GM23338 (cell line): Measurements from ENCODE around the gene PDIK1L. TPM values are rescaled to one million over a fixed set of nuclear protein-coding genes. Genes with fewer than 3 reads are reported as not detected.
A peak's percentile ranks its signal among the peaks of the same experiment; 100 is the strongest.

ENCODE experiments used
- ATAC-seq: fragments of 200-7000 bp; cut with Tn5 transposase; 3 replicates; pipeline ENCODE4 v1.9.1; 2020
- DNase-seq: peaks from one replicate; pipeline ENCODE4 v3.0.0-alpha.2; 2015; ENCODE audit warnings: low spot score
- H2AFZ ChIP-seq: fragments of 200-600 bp; sonication (generic); 2 replicates; pipeline ENCODE4 v1.8.0; 2016; ENCODE audit warnings: antibody characterized with exemption, mild to moderate bottlenecking, moderate library complexity
- H3F3A ChIP-seq: fragments of 200-600 bp; sonication (generic); replicated peaks from 2 replicates; pipeline ENCODE4 v1.8.0; 2017; ENCODE audit warnings: antibody characterized with exemption, mixed run types, low read depth
- H3K27ac ChIP-seq: fragments of 200-600 bp; sonication (generic); 2 replicates; pipeline ENCODE4 v1.6.1; 2016; ENCODE audit warnings: low read depth
- H3K27me3 ChIP-seq: fragments of 200-600 bp; sonication (generic); 2 replicates; pipeline ENCODE4 v1.8.0; 2016; ENCODE audit warnings: mild to moderate bottlenecking, mixed run types, moderate library complexity; ENCODE audit not compliant: insufficient read depth
- H3K36me3 ChIP-seq: fragments of 200-600 bp; sonication (generic); 2 replicates; pipeline ENCODE4 v1.8.0; 2016; ENCODE audit warnings: mild to moderate bottlenecking; ENCODE audit not compliant: insufficient read depth
- H3K4me1 ChIP-seq: fragments of 200-600 bp; sonication (generic); 2 replicates; pipeline ENCODE4 v1.8.0; 2016; ENCODE audit warnings: mild to moderate bottlenecking, moderate library complexity; ENCODE audit not compliant: insufficient read depth
- H3K4me2 ChIP-seq: fragments of 200-600 bp; sonication (generic); 2 replicates; pipeline ENCODE4 v1.7.1; 2017; ENCODE audit warnings: mixed run types
- H3K4me3 ChIP-seq: fragments of 200-600 bp; sonication (generic); 2 replicates; pipeline ENCODE4 v1.6.1; 2016; ENCODE audit warnings: mixed run types
- H3K79me2 ChIP-seq: fragments of 200-600 bp; sonication (generic); replicated peaks from 2 replicates; pipeline ENCODE4 v1.8.0; 2017; ENCODE audit warnings: mild to moderate bottlenecking; ENCODE audit not compliant: insufficient read depth
- H3K9me2 ChIP-seq: fragments of 200-600 bp; sonication (generic); 2 replicates; pipeline ENCODE4 v1.8.0; 2017; ENCODE audit not compliant: insufficient read depth
- H4K20me1 ChIP-seq: fragments of 200-600 bp; sonication (generic); replicated peaks from 2 replicates; pipeline ENCODE4 v1.8.0; 2017; ENCODE audit warnings: mild to moderate bottlenecking; ENCODE audit not compliant: insufficient read depth
- H3K27ac Mint-ChIP-seq: 2 replicates; pipeline ENCODE4 v1.8.0; 2020; ENCODE audit warnings: inconsistent platforms, mild to moderate bottlenecking, moderate library complexity, mixed read lengths
- H3K27me3 Mint-ChIP-seq: 3 replicates; pipeline ENCODE4 v1.8.0; 2022; ENCODE audit warnings: low read depth, mild to moderate bottlenecking, moderate library complexity, mixed read lengths, inconsistent platforms; ENCODE audit not compliant: insufficient read depth, poor library complexity
- H3K36me3 Mint-ChIP-seq: 3 replicates; pipeline ENCODE4 v1.8.0; 2021; ENCODE audit warnings: low read depth, mild to moderate bottlenecking, inconsistent platforms, moderate library complexity, mixed read lengths
- H3K4me1 Mint-ChIP-seq: 3 replicates; pipeline ENCODE4 v1.8.0; 2020; ENCODE audit warnings: mild to moderate bottlenecking, inconsistent platforms, mixed read lengths
- H3K4me3 Mint-ChIP-seq: 3 replicates; pipeline ENCODE4 v1.8.0; 2021; ENCODE audit warnings: moderate library complexity, mild to moderate bottlenecking, inconsistent platforms, mixed read lengths
- H3K9me3 Mint-ChIP-seq: 3 replicates; pipeline ENCODE4 v1.8.0; 2020; ENCODE audit warnings: moderate library complexity, mild to moderate bottlenecking, inconsistent platforms, mixed read lengths
- CREB1 ChIP-seq: fragments of 250-450 bp; sonication (Bioruptor Pico); IDR thresholded peaks from 2 replicates; pipeline ENCODE4 v1.5.0; 2020; ENCODE audit warnings: low read depth, mild to moderate bottlenecking, moderate library complexity
- EZH2 ChIP-seq: fragments of 200-600 bp; sonication (generic); IDR thresholded peaks from one replicate; pipeline ENCODE4 v1.8.0; 2017; ENCODE audit warnings: antibody characterized with exemption, mild to moderate bottlenecking, low read depth; ENCODE audit not compliant: unreplicated experiment
- JUNB ChIP-seq: IDR thresholded peaks from one replicate; pipeline ENCODE4 v1.6.1; 2016; ENCODE audit warnings: antibody characterized with exemption; ENCODE audit not compliant: unreplicated experiment
- NANOG ChIP-seq: IDR thresholded peaks from 2 replicates; pipeline ENCODE4 v1.6.1; 2016; ENCODE audit warnings: antibody characterized with exemption, borderline replicate concordance
- POLR2AphosphoS5 ChIP-seq: IDR thresholded peaks from 2 replicates; pipeline ENCODE4 v1.6.1; 2016; ENCODE audit warnings: antibody characterized with exemption, low read depth
- STAT1 ChIP-seq: IDR thresholded peaks from one replicate; pipeline ENCODE4 v1.6.1; 2016; ENCODE audit warnings: antibody characterized with exemption; ENCODE audit not compliant: unreplicated experiment
- ZNF114 ChIP-seq: fragments of 250-450 bp; sonication (Bioruptor Pico); IDR thresholded peaks from 2 replicates; pipeline ENCODE4 v1.5.0; 2020; ENCODE audit warnings: mild to moderate bottlenecking, moderate library complexity
- ZNF331 ChIP-seq: fragments of 250-450 bp; sonication (Bioruptor Pico); IDR thresholded peaks from 2 replicates; pipeline ENCODE4 v1.5.0; 2020; ENCODE audit warnings: low read depth, mild to moderate bottlenecking, moderate library complexity
- polyA plus RNA-seq: library from polyadenylated mRNA; unstranded; fragments of >200 nt; fragmentation: Nextera tagmentation; extraction: Ambion mirVana; gene quantifications from 2 replicates; pipeline ENCODE4 v1.2.1, GENCODE V29; 2016
- total RNA-seq: library from RNA; depleted of rRNA; stranded (reverse); fragments of >200 nt; shearing (Covaris generic); gene quantifications from 2 replicates; pipeline ENCODE4 v1.2.3, GENCODE V29; 2014
- TF ChIP-seq, protein P1 (sequence below): fragments of 250-450 bp; sonication (Bioruptor Pico); IDR thresholded peaks from 2 replicates; pipeline ENCODE4 v1.5.0; 2020; ENCODE audit warnings: mild to moderate bottlenecking, moderate library complexity
- TF ChIP-seq, protein P2 (sequence below): IDR thresholded peaks from one replicate; pipeline ENCODE4 v1.6.1; 2018; ENCODE audit warnings: antibody characterized with exemption; ENCODE audit not compliant: unreplicated experiment
- TF ChIP-seq, protein P3 (sequence below): IDR thresholded peaks from 2 replicates; pipeline ENCODE4 v1.6.1; 2016; ENCODE audit warnings: antibody characterized with exemption

Gene PDIK1L
- total and polyA plus RNA-seq, 2 experiments from 2014 or later: 1.6 to 3.0 TPM

DNA sequence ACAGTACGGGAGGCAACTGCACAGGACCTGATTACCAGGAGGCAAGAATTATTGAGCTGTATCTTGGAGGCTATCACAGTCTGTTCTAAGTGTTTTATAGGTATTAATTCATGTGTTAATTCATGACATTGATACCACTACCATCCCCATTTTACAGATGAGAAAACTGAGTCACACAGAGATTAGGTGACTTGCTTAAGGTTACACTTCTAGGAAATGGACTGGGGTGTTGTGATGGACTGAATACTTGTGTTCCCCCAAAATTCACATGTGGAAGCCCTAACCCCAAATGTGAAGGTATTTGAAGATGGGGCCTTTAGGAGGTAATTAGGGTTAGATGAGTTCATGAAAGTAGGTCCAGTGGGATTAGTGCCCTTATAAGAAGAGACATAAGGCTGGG, 34.1 kb upstream of the PDIK1L start (continued):
- TF ChIP-seq, protein P1, sequence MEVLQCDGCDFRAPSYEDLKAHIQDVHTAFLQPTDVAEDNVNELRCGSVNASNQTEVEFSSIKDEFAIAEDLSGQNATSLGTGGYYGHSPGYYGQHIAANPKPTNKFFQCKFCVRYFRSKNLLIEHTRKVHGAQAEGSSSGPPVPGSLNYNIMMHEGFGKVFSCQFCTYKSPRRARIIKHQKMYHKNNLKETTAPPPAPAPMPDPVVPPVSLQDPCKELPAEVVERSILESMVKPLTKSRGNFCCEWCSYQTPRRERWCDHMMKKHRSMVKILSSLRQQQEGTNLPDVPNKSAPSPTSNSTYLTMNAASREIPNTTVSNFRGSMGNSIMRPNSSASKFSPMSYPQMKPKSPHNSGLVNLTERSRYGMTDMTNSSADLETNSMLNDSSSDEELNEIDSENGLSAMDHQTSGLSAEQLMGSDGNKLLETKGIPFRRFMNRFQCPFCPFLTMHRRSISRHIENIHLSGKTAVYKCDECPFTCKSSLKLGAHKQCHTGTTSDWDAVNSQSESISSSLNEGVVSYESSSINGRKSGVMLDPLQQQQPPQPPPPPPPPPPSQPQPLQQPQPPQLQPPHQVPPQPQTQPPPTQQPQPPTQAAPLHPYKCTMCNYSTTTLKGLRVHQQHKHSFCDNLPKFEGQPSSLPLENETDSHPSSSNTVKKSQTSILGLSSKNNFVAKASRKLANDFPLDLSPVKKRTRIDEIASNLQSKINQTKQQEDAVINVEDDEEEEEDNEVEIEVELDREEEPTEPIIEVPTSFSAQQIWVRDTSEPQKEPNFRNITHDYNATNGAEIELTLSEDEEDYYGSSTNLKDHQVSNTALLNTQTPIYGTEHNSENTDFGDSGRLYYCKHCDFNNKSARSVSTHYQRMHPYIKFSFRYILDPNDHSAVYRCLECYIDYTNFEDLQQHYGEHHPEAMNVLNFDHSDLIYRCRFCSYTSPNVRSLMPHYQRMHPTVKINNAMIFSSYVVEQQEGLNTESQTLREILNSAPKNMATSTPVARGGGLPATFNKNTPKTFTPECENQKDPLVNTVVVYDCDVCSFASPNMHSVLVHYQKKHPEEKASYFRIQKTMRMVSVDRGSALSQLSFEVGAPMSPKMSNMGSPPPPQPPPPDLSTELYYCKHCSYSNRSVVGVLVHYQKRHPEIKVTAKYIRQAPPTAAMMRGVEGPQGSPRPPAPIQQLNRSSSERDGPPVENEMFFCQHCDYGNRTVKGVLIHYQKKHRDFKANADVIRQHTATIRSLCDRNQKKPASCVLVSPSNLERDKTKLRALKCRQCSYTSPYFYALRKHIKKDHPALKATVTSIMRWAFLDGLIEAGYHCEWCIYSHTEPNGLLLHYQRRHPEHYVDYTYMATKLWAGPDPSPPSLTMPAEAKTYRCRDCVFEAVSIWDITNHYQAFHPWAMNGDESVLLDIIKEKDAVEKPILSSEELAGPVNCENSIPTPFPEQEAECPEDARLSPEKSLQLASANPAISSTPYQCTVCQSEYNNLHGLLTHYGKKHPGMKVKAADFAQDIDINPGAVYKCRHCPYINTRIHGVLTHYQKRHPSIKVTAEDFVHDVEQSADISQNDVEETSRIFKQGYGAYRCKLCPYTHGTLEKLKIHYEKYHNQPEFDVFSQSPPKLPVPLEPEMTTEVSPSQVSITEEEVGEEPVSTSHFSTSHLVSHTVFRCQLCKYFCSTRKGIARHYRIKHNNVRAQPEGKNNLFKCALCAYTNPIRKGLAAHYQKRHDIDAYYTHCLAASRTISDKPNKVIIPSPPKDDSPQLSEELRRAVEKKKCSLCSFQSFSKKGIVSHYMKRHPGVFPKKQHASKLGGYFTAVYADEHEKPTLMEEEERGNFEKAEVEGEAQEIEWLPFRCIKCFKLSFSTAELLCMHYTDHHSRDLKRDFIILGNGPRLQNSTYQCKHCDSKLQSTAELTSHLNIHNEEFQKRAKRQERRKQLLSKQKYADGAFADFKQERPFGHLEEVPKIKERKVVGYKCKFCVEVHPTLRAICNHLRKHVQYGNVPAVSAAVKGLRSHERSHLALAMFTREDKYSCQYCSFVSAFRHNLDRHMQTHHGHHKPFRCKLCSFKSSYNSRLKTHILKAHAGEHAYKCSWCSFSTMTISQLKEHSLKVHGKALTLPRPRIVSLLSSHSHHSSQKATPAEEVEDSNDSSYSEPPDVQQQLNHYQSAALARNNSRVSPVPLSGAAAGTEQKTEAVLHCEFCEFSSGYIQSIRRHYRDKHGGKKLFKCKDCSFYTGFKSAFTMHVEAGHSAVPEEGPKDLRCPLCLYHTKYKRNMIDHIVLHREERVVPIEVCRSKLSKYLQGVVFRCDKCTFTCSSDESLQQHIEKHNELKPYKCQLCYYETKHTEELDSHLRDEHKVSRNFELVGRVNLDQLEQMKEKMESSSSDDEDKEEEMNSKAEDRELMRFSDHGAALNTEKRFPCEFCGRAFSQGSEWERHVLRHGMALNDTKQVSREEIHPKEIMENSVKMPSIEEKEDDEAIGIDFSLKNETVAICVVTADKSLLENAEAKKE (CRISPR knock-in tag): no peak
- no peak for TF ChIP-seq ZNF114 (CRISPR knock-in tag)
- TF ChIP-seq EZH2: no peak

DNA sequence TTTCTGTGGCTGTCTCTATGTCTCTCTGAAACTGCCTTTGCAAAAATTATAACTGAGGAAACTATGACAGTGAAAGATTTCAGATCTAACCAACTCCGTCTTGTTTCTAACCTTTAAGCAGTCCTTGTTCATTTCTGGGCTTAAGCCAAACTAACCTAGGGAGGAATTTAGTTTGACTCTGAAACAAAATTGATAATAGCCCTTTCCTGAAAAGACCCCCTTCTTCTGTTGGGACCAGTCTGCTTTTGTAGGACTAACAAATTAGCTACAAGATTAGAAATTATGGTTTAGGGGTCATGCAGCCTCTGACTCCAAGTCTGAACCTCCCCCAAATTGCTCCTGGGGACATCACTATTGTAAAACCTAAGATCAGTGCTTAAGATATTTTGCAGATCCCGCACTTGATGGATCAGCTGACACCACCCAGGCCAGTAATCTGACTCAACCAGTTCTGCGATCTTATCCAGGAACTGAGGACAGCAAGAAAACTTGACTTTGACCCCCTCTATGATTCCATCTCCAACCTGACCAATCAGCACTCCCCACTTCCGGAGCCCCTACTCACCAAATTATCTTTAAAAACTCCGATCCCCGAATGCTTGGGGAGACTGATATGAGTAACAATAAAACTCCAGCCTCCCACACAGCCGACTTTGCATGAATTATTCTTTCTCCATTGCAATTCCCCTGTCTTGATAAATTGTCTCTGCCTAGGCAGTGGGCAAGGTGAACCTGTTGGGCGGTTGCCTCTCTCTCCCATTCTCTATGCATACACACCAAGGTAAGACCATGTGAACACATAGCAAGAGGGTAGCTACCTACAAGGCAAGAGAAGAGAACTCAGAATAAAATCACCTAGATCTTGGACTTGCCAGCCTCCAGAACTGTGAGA, 33.1 kb upstream of the PDIK1L start:
- H3K4me2 ChIP-seq: peak overlapping the region; percentile 67; the same call in 1 of the 2 replicates
- TF ChIP-seq, protein P2, sequence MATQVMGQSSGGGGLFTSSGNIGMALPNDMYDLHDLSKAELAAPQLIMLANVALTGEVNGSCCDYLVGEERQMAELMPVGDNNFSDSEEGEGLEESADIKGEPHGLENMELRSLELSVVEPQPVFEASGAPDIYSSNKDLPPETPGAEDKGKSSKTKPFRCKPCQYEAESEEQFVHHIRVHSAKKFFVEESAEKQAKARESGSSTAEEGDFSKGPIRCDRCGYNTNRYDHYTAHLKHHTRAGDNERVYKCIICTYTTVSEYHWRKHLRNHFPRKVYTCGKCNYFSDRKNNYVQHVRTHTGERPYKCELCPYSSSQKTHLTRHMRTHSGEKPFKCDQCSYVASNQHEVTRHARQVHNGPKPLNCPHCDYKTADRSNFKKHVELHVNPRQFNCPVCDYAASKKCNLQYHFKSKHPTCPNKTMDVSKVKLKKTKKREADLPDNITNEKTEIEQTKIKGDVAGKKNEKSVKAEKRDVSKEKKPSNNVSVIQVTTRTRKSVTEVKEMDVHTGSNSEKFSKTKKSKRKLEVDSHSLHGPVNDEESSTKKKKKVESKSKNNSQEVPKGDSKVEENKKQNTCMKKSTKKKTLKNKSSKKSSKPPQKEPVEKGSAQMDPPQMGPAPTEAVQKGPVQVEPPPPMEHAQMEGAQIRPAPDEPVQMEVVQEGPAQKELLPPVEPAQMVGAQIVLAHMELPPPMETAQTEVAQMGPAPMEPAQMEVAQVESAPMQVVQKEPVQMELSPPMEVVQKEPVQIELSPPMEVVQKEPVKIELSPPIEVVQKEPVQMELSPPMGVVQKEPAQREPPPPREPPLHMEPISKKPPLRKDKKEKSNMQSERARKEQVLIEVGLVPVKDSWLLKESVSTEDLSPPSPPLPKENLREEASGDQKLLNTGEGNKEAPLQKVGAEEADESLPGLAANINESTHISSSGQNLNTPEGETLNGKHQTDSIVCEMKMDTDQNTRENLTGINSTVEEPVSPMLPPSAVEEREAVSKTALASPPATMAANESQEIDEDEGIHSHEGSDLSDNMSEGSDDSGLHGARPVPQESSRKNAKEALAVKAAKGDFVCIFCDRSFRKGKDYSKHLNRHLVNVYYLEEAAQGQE: no peak
- TF ChIP-seq STAT1: no peak
- no peak for TF ChIP-seq ZNF114 (CRISPR knock-in tag)
- TF ChIP-seq CREB1 (CRISPR knock-in tag): no peak
- TF ChIP-seq POLR2AphosphoS5: no peak
- TF ChIP-seq NANOG: no peak
- TF ChIP-seq EZH2: no peak
- TF ChIP-seq ZNF331 (CRISPR knock-in tag): no peak
- TF ChIP-seq, protein P3, sequence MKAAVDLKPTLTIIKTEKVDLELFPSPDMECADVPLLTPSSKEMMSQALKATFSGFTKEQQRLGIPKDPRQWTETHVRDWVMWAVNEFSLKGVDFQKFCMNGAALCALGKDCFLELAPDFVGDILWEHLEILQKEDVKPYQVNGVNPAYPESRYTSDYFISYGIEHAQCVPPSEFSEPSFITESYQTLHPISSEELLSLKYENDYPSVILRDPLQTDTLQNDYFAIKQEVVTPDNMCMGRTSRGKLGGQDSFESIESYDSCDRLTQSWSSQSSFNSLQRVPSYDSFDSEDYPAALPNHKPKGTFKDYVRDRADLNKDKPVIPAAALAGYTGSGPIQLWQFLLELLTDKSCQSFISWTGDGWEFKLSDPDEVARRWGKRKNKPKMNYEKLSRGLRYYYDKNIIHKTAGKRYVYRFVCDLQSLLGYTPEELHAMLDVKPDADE: no peak
- TF ChIP-seq JUNB: no peak

More for the DNA sequence above, 33.1 kb upstream of the PDIK1L start:
- Mint-ChIP-seq H3K9me3 (no peaks in the 10 kb centered on the region), H3K27me3 (no peaks in the 10 kb centered on the region), H3K36me3 (no peaks in the 10 kb centered on the region), H3K4me1 (peaks cover 14% of the 10 kb centered on the region), H3K4me3 (no peak overlapping the region), H3K27ac (no peak overlapping the region)
- Histone ChIP-seq H3K27me3 (no peaks in the 10 kb centered on the region), H3K4me3 (no peak overlapping the region), H3K79me2 (no peaks in the 10 kb centered on the region), H2AFZ (peak overlapping the region; percentile 99), H3F3A (no peaks in the 10 kb centered on the region), H3K4me1 (peaks cover 14% of the 10 kb centered on the region), H3K9me2 (no peaks in the 10 kb centered on the region), H3K27ac (no peak overlapping the region), H3K36me3 (no peaks in the 10 kb centered on the region), H4K20me1 (no peaks in the 10 kb centered on the region)
- DNase-seq: no peak
- ATAC-seq: peak; percentile 53
